ENCODE data around the gene ADCY5.

Gene ADCY5

DNA sequence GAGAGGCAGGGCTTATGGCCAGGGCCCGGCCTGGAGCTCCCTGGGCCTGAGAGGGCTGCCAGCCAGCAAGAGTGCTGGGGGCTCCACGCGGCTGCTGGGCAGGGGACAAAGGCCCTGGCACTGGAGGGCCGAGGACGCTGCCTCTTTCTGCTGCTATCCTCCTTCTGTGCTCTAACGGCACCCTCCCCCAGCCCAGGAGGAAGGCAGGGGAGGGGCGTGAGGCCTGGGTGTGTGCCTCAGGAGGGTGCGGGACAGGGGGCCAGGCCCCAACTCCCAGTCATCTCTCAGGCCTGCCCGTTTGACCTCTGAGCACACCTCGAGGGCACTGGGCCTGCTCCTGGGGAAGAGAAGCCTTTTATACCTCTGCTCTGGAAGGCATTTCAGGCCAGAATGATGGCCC lies 115.5 kb downstream of the ADCY5 start:
- Histone ChIP-seq H3K9ac (ENCODE audit: low read length) (no peak overlapping the region), H3K36me3 (ENCODE audit: insufficient read depth, low read length) (no peaks in the 10 kb centered on the region), H3K4me2 (ENCODE audit: low read length) (no peak overlapping the region), H3K27me3 (ENCODE audit: insufficient read depth, low read length) (no peaks in the 10 kb centered on the region), H3F3A (ENCODE audit: insufficient read depth, low read length) (no peaks in the 10 kb centered on the region), H3K4me1 (ENCODE audit: insufficient read depth, low read length, severe bottlenecking) (no peaks in the 10 kb centered on the region), H3K79me2 (ENCODE audit: insufficient read depth, low read length) (no peaks in the 10 kb centered on the region), H3K4me3 (ENCODE audit: low read depth, low read length, poor library complexity, severe bottlenecking) (no peak overlapping the region), H2AFZ (ENCODE audit: low read length) (no peak overlapping the region), H3K9me2 (ENCODE audit: low read depth, low read length) (no peaks in the 10 kb centered on the region), H3K27ac (ENCODE audit: low read depth, low read length, poor library complexity, severe bottlenecking) (no peak overlapping the region), H3K9me3 (ENCODE audit: low read length) (no peaks in the 10 kb centered on the region), H4K20me1 (ENCODE audit: insufficient read depth, low read length) (no peaks in the 10 kb centered on the region)
- TF ChIP-seq EZH2 (IDR thresholded peaks at IDR 0.05; ENCODE audit: borderline replicate concordance, low read length) (no peak), CTCF (IDR thresholded peaks at IDR 0.05; ENCODE audit: low read length) (no peak)

GRCh38 chr3:123332124-123332641 lies 116.7 kb downstream of the ADCY5 start:
- no peak overlapping the region for H3K9ac ChIP-seq (ENCODE audit: low read length)
- no peak overlapping the region for H3K4me3 ChIP-seq (ENCODE audit: low read depth, low read length, poor library complexity, severe bottlenecking)
- H3K79me2 ChIP-seq (ENCODE audit: insufficient read depth, low read length) = no peaks in the 10 kb centered on the region
- H3K27me3 ChIP-seq (ENCODE audit: insufficient read depth, low read length) = no peaks in the 10 kb centered on the region
- H3K27ac ChIP-seq (ENCODE audit: low read depth, low read length, poor library complexity, severe bottlenecking) = no peak overlapping the region
- no peaks in the 10 kb centered on the region for H3K4me1 ChIP-seq (ENCODE audit: insufficient read depth, low read length, severe bottlenecking)
- no peak for TF ChIP-seq CTCF (IDR thresholded peaks at IDR 0.05; ENCODE audit: low read length)
- TF ChIP-seq EZH2 (IDR thresholded peaks at IDR 0.05; ENCODE audit: borderline replicate concordance, low read length) = no peak
- no peak overlapping the region for H2AFZ ChIP-seq (ENCODE audit: low read length)
- H3K9me2 ChIP-seq (ENCODE audit: low read depth, low read length) = no peaks in the 10 kb centered on the region
- H3F3A ChIP-seq (ENCODE audit: insufficient read depth, low read length) = no peaks in the 10 kb centered on the region
- no peaks in the 10 kb centered on the region for H3K36me3 ChIP-seq (ENCODE audit: insufficient read depth, low read length)
- no peaks in the 10 kb centered on the region for H4K20me1 ChIP-seq (ENCODE audit: insufficient read depth, low read length)
- H3K9me3 ChIP-seq (ENCODE audit: low read length) = no peaks in the 10 kb centered on the region
- no peak overlapping the region for H3K4me2 ChIP-seq (ENCODE audit: low read length)

DNA sequence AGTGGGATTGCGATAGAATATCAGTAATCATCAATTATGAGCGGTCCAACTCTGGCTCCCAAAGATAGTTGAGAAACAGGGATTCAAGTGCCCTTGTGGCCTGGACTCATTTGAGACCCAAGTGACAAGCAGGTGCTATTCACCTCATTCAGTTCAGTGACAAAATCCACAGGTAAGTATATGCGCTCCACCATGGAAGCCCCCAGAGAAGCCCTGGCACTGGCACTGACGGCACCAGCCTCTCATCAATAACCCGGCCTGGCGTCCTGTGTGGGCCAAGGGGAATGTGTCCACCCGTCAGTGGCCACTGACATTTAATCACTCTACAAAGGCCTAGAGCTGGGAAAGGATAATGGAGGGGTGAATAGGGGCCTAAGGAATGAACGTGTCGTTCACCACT lies 117.2 kb downstream of the ADCY5 start:
- H3K4me2 ChIP-seq (ENCODE audit: low read length) = no peak overlapping the region
- no peaks in the 10 kb centered on the region for H4K20me1 ChIP-seq (ENCODE audit: insufficient read depth, low read length)
- H3K9ac ChIP-seq (ENCODE audit: low read length) = no peak overlapping the region
- H3K9me3 ChIP-seq (ENCODE audit: low read length) = no peaks in the 10 kb centered on the region
- H3K27ac ChIP-seq (ENCODE audit: low read depth, low read length, poor library complexity, severe bottlenecking) = no peak overlapping the region
- no peaks in the 10 kb centered on the region for H3K36me3 ChIP-seq (ENCODE audit: insufficient read depth, low read length)
- no peaks in the 10 kb centered on the region for H3F3A ChIP-seq (ENCODE audit: insufficient read depth, low read length)
- no peaks in the 10 kb centered on the region for H3K79me2 ChIP-seq (ENCODE audit: insufficient read depth, low read length)
- no peak overlapping the region for H2AFZ ChIP-seq (ENCODE audit: low read length)
- H3K27me3 ChIP-seq (ENCODE audit: insufficient read depth, low read length) = no peaks in the 10 kb centered on the region
- TF ChIP-seq EZH2 (IDR thresholded peaks at IDR 0.05; ENCODE audit: borderline replicate concordance, low read length) (no peak), CTCF (IDR thresholded peaks at IDR 0.05; ENCODE audit: low read length) (no peak)
- H3K4me3 ChIP-seq (ENCODE audit: low read depth, low read length, poor library complexity, severe bottlenecking) = no peak overlapping the region
- no peaks in the 10 kb centered on the region for H3K9me2 ChIP-seq (ENCODE audit: low read depth, low read length)
- no peaks in the 10 kb centered on the region for H3K4me1 ChIP-seq (ENCODE audit: insufficient read depth, low read length, severe bottlenecking)

Data from OCI-LY1 (cell line).